MM.1S (cell line): ENCODE measurements around the gene CCDC178.

ENCODE experiments used
- EZH2 ChIP-seq: fragments of 300-600 bp; sonication (generic); optimal IDR thresholded peaks from 2 replicates; pipeline ENCODE3; 2017; ENCODE audit warnings: low read depth, mild to moderate bottlenecking, antibody characterized with exemption, low read length, mixed read lengths
- EZH2phosphoT487 ChIP-seq: fragments of 300-600 bp; sonication (generic); IDR thresholded peaks from 2 replicates; pipeline ENCODE4 v1.6.1; 2018; ENCODE audit warnings: antibody characterized with exemption, low read length
- TF ChIP-seq, protein P1 (sequence below): fragments of 300-600 bp; sonication (generic); IDR thresholded peaks from 2 replicates; pipeline ENCODE4 v1.5.1; 2016; ENCODE audit warnings: antibody characterized with exemption, low read length, mixed read lengths

DNA sequence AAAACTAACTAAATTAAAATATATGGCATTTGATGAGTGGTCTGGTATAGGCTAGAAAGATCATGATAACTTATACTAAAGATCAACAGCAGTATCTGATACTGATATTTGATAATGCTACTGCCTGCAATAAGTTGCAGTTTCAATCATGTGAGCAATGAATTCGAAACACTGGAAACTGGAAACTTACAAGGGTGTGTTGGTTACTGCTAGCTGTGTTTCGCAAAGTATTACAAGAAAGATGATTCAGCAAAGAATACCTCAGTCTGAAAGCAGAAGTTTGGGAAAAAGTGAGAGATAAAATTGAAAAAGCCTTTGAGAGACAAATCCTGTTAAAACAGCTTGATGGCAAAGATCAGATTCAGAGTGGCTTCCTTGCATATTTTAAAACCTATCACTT, 294.5 kb downstream of the CCDC178 start:
- TF ChIP-seq, protein P1, sequence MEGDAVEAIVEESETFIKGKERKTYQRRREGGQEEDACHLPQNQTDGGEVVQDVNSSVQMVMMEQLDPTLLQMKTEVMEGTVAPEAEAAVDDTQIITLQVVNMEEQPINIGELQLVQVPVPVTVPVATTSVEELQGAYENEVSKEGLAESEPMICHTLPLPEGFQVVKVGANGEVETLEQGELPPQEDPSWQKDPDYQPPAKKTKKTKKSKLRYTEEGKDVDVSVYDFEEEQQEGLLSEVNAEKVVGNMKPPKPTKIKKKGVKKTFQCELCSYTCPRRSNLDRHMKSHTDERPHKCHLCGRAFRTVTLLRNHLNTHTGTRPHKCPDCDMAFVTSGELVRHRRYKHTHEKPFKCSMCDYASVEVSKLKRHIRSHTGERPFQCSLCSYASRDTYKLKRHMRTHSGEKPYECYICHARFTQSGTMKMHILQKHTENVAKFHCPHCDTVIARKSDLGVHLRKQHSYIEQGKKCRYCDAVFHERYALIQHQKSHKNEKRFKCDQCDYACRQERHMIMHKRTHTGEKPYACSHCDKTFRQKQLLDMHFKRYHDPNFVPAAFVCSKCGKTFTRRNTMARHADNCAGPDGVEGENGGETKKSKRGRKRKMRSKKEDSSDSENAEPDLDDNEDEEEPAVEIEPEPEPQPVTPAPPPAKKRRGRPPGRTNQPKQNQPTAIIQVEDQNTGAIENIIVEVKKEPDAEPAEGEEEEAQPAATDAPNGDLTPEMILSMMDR, result no peak
- TF ChIP-seq EZH2 (no peak), EZH2phosphoT487 (no peak)
